UCSD-AML1 (cell line): ENCODE data around the gene KRTAP12-1.

Source experiments
- DNase-seq: peaks from one replicate; lab custom pipeline; 2025; ENCODE audit not compliant: unreplicated experiment; lab: John Stamatoyannopoulos, UW

The KRTAP12-1 gene

GRCh38 chr21:44711327-44712202, 29.6 kb upstream of the KRTAP12-1 start, which contains the start of gene TSPEAR:
TSS of gene TSPEAR (minus strand) at chr21:44711572. CDS start at chr21:44711514, 58 bp downstream.
- DNase-seq, result no peak

- DNase-seq, result no peak
These were observed 28.9 kb upstream of the KRTAP12-1 start for GRCh38 chr21:44710756-44711326.

- no peak for DNase-seq
These were observed 28.3 kb upstream of the KRTAP12-1 start for GRCh38 chr21:44710294-44710665.

- no peak for DNase-seq
These were observed 27.7 kb upstream of the KRTAP12-1 start for GRCh38 chr21:44709426-44710293.

GRCh38 chr21:44708866-44709425, 27.0 kb upstream of the KRTAP12-1 start:
- no peak for DNase-seq

GRCh38 chr21:44708213-44708865, 26.4 kb upstream of the KRTAP12-1 start:
- no peak for DNase-seq

GRCh38 chr21:44706706-44707581, 25.0 kb upstream of the KRTAP12-1 start:
- DNase-seq, result no peak

GRCh38 chr21:44706026-44706705, 24.2 kb upstream of the KRTAP12-1 start:
- DNase-seq, result no peak

GRCh38 chr21:44704636-44705001, 22.7 kb upstream of the KRTAP12-1 start:
- no peak for DNase-seq

- DNase-seq, result no peak
These were observed 22.0 kb upstream of the KRTAP12-1 start for GRCh38 chr21:44703731-44704635.

GRCh38 chr21:44702973-44703730, 21.2 kb upstream of the KRTAP12-1 start:
- DNase-seq, result no peak

GRCh38 chr21:44702111-44702972, 20.4 kb upstream of the KRTAP12-1 start:
- DNase-seq, result no peak

GRCh38 chr21:44701541-44701940, 19.6 kb upstream of the KRTAP12-1 start:
- DNase-seq, result no peak

- no peak for DNase-seq
These were observed 19.0 kb upstream of the KRTAP12-1 start for GRCh38 chr21:44701023-44701400.

- no peak for DNase-seq
These were observed 18.4 kb upstream of the KRTAP12-1 start for GRCh38 chr21:44700101-44701022.
